Right ventricle myocardium superior (tissue), 1 donor: Measurements from ENCODE around the gene UNC13A. TPM values are rescaled to one million over a fixed set of nuclear protein-coding genes. Genes with fewer than 3 reads are reported as not detected.
"Not testable (repeated sequence)": the region's sequence is repeated elsewhere in the genome, so short reads cannot be mapped to it uniquely, and the experiment has no call there.

Experiments
- ATAC-seq: fragments of 200-7000 bp; cut with Tn5 transposase; one replicate; pipeline ENCODE4 v1.9.1; 2020; ENCODE audit warnings: mild to moderate bottlenecking; ENCODE audit not compliant: poor library complexity
- DNase-seq: peaks from one replicate; pipeline ENCODE4 v3.0.0-alpha.2; 2020
- intact Hi-C: fragments of 100-400 bp; cut with DNase I; formaldehyde crosslinking; loops from one replicate; pipeline ENCODE4 v1.11.2; 2022
- total RNA-seq: library from RNA; stranded (reverse); fragmentation: NEBNext Ultra II Directional; extraction: Animal tissue kit (Norgen Biotek cat#: 25700); gene quantifications from one replicate; pipeline ENCODE4 v1.2.1, GENCODE V29; 2021
- donor health status: DM: no; HTN: yes; CAD: no; lungs with severe emphysema.

Gene UNC13A
- total RNA-seq, 1 donor from 2014 or later, result 0.05 TPM

DNA sequence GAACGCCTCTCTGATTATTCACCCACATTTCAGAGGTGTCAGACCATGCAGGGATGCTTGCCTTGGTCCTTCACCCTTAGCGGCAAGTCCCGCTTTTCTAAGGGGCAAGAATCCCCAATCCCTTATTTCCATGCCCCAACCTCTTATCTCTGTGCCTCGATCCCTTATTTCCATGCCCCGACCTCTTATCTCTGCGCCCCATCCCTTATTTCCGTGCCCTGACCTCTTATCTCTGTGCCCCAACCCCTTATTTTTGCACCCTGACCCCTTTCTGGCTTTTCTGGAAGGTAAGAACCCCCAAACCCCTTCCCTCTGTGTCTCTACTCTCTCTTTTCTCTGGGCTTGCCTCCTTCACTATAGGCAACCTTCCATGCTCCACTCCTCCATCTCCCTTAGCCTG is 93.9 kb downstream of the UNC13A start:
- DNase-seq, intact Hi-C loops, ATAC-seq: not testable (repeated sequence)

DNA sequence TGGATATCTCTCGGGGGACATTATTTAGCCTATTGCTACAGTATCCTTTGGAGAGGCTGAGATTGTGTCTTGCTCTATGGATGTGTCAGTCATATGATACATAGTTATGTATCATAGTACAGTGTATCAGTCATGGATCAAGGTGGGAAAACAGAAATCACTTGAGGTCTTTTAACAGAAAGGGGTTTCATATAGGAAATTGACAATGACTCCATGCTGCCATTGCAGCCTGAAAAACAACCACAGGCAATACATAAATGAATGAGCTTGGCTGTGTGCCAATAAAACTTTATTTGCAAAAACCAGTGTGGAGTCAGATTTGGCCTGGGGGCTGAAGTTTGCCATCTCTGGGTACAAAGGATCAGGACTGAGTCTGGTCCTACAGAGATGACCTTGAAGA is 97.3 kb downstream of the UNC13A start:
- intact Hi-C loops, result no loop called here
- DNase-seq (no peak), ATAC-seq (no peak)

DNA sequence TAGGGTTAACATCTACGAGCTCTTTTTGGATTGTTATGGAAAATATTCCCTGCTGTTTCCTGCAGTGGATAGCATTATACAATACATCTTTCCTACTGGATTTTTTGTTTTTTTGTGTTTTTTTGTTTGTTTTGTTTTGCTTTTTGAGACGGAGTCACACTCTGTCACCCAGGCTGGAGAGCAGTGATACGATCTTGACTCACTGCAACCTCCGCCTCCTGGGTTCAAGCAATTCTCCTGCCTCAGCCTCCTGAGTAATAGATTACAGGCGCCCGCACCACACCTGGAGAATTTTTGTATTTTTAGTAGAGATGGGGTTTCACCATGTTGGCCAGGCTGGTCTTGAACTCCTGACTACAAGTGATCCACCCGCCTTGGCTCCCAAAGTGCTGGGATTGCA is 102.8 kb downstream of the UNC13A start:
- ATAC-seq, DNase-seq, intact Hi-C loops: not testable (repeated sequence)

DNA sequence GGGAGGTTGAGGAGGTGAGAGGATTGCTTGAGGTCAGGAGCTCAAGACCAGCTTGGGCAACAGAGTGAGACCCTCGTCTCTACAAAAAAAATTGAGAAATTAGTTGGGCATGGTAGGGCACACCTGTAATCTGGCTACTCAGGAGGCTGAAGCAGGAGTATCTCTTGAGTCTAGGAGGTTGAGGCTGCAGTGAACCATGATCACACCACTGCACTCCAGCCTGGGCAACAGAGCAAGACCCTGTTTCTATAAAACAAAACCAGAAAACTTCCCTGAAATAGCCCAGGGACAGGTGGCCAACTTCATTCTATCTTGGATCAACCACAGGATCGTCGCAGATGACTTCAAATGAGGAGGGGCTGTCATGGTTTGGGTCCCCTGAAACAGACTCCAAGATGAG is 104.0 kb downstream of the UNC13A start:
- DNase-seq (no peak), ATAC-seq (no peak)
- intact Hi-C loops, result no loop called here

DNA sequence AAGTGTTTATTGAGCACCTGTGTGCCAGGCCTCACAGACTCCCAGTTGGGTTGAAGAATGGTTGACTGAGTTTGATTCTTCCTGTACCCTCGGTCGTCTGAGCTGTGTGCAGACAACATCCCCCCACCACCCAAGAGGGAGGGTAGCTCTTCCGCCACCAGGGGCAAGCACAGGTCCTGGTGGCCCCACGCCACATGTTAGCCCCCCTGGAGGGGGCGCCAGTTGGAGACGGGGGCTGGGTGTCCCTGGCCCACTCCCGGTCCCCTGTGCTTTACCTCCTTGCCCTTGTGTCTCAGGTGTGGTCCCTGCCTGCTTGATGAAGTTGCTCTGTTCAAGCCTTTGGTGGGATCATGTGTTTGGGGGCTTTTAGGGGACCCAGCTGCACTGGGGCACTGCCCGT is 105.5 kb downstream of the UNC13A start:
- DNase-seq, result no peak
- intact Hi-C loops, result no loop called here
- no peak for ATAC-seq

DNA sequence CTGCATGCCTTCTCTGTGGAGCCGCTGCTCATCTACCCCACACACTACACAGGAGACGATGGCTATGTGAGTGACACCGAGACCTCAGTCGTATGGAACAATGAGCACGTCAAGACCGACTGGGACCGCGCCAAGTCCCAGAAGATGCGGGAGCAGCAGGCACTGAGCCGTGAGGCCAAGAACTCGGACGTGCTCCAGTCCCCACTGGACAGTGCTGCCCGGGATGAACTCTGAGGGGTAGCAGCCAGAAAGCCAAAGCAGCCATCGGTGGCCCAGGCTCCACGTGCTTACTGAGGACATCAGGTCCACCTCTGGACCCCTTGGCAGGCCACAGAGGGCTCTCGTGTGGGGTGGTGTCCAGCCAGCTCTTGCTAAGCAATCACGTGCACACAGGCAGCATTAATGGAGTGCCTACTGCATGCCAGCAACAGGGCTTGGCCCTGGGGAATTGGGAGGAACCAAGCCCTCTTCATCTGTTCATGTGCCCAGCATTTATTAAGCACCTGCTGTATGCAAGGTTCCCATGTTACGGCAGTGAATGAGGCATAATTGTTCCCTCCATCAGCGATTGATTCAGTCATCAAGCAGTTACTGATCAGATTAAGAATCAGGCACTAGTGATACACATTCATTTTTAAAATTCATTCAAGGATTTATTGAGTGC is 106.8 kb downstream of the UNC13A start:
- intact Hi-C loops, result no loop called here
- DNase-seq (no peak), ATAC-seq (no peak)

DNA sequence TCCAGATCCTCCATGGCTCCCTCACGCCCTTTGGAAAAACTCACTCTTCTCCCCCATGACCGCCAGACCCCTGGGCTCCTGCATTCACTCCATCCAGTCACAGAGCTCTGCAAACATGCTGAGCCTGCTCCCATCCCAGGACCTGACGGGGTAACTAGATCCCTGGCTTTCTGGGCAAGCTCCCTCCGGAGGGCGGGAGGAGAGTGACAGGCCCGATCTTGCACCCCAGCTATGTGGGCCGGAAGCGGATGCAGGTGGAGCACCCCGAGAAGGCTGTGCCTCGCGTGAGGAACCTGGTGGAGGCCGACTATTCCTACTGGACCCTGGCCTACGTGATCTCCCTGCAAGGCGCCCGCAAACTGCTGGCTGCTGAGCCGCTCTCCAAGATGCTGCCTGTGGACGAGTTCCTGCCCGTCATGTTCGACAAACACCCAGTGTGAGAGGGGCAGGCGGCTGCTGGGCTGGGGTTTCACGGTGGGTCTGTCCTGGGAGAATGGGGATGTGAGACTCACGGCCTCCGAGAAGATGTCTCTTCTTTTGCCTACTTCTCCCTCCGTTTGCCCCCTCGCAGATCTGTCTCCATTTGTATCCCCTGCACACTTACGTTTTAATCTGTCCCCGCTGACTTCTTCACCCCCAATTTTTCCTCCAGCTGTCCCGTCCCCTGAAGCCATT is 107.5 kb downstream of the UNC13A start:
- intact Hi-C loops, result no loop called here
- ATAC-seq (no peak), DNase-seq (no peak)

DNA sequence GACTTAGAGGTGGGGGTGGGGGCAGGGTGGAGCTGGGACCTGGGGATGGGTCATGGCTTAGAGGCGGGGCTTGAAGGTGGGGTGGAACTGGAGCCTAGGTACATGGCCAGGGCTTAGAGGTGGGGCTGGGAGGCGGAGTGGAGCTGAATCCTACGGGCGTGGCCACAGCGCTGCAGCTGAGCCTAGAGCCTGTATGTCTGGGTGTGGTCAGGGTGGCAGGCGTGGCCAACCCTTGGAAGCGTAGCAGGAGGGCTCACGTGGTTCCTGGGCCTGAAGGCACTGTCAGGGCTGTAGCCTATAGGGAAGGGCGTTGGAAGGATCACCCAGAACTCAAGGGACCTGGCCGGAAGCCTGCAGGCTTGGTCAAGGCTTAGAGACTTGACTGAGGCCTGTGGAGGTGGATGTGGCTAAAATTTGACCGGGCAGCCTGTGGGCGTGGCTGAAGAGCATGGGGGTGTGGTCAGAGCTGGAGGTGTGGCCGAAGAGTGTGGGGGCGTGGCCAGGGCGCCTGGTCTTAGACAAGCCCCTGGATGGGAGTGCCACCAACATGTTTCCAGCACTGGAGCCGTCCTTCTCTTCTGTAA is 108.4 kb downstream of the UNC13A start:
- DNase-seq (peak; percentile 71), ATAC-seq (peak; percentile 73)
- intact Hi-C loops, result no loop called here

DNA sequence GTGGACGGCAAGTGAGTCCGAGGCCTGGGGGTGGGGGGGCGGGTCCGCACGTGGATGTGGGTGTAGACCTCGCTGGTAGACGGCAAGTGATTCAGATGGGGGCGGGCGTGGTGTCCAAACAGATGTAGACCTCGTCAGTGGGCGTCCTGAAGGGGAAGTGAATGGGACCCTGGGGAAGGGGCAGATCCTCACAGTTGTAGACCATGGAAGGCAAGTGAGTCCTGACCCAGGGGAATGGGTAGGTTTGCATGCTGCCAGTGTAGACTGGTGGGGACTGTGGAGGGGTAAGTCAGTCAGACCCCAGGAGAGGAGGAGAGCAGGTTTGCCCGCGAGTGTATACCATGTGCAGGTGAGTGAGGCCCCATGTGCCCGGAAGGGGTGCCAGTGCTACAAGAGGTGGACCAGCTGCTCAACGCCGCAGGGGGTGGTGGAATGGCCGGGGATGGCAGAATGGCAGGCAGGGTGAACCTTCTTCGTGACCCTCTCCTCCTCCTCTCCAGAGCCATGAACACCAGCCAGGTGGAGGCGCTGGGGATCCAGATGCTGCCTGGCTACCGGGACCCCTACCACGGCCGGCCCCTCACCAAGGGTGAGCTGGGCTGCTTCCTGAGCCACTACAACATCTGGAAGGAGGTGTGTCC is 110.6 kb downstream of the UNC13A start:
- ATAC-seq, result no peak
- intact Hi-C loops, result no loop called here
- no peak for DNase-seq

DNA sequence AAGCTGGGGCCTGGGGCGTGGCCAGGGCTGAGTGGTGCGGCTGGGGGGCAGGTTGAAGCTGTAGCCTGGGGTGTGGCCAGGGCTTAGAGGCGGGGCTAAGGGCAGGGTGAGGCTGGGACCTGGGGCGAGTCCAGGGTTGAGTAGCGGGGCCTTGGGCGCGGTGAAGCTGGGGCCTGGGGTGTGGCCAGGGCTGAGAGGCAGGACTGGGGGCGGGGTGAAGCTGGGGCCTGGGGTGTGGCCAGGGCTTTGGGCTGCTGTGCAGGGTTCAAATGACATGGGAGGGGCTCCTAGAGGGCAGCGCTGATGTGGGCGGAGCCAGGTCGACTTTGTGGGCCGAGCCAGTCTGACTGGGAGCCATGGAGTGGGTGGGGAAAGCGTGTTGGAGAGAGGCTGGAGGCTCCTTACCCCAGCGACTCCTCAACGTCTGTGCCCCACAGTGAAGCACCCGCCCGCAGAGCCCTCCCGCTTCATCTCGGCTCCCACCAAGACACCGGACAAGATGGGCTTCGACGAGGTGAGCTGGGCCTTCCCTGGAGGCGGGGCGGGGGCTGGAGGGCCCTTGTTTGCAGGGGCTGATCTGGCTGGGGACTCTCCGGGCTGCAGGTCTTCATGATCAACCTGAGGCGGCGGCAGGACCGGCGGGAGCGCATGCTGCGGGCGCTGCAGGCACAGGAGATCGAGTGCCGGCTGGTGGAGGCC is 111.2 kb downstream of the UNC13A start:
- ATAC-seq (peak; percentile 26), DNase-seq (peak; percentile 61)
- intact Hi-C loops, result no loop called here

DNA sequence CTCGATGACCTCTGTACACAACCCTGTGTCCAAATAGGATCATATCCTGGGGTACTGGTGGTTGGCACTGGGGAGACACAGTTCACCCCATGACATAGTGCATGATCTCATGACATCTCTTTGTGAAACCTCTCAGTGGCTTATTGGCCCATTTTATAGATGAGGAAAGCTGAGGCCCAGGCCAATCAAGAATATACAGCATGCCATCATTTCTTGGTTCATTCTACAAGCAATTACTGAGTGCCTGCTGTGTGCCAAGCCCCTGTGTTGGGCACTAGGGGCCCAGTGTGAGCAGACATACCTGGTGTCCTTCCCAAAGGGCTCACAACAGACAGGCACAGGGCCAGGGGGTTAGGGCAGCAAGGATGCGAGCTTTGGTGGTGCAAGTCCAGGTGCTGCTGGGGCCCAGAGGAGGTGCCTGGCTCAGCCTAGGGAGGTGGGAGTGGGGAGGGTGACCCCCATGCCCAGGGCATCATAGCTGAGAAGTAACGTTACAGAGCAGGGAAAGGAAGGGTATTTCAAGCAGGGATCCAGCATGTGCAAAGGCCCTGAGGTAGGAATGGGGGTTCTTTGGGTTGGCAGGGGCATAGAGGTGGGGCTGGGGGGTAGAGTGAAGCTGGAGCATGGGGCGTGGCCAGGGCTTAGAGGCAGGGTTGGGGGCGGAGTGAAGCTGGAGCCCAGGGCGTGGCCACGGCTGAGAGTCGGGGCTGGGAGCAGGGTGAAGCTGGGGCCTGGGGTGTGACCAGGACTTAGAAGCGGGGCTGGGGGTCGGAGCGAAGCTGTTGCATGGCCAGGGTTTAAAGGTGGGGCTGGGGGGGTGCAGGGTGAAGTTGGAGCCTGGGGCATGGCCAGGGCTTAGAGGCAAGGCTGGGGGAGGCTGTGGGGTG is 112.0 kb downstream of the UNC13A start:
- DNase-seq (no peak), ATAC-seq (no peak)
- intact Hi-C loops, result no loop called here

DNA sequence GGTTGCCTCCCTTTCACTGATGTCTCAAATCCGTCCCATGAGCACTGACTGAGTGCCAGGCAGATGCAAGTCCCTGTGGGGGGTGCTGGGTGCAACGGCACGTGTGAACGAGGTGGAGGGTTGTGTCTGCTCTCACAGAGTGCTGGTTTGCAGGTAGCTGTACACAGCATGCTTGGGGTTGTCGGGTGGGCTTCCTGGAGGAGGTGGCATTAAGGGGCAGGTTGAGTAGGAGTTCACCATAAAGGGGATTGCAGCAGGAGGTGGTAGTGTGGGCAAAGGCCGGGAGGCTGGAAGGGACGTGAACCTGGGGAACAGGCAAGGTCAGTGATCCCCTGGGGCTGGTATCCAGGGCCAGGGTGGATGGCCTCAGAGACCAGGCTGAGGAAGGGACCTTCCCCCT is 115.5 kb downstream of the UNC13A start:
- DNase-seq, result no peak
- ATAC-seq, result no peak
- intact Hi-C loops, result no loop called here

DNA sequence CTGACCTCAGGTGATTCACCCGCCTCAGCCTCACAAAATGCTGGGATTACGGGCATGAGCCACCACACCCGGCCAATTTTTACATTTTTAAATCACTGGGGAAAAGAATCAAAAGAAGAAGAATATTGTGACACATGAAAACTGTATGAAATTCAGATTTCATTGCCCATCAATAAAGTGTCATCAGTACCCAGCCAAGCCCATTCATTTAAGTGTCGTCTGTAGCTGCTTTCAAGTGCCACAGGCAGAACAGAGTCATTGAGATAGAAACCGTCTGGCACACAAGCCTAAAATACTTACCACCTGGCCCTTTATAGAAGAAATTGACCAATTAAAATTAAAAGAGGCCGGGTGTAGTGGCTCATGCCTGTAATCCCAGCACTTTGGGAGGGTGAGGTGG is 117.4 kb downstream of the UNC13A start:
- DNase-seq, result no peak
- intact Hi-C loops, result no loop called here
- no peak for ATAC-seq

DNA sequence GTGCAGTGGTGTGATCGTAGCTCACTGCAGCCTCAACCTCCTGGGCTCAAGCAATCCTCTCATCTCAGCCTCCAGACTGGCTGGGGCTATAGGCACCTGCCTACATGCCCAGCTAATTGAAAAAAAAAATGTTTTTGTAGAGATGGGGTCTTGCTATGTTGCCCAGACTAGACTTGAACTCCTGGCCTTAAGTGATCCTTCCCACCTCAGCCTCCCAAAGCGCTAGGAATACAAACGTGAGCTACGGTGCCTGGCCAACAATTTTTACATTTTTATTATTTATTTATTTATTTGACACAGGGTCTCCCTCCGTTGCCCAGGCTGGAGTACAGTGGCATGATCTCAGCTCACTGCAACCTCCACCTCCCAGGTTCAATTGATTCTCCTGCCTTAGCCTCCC is 117.9 kb downstream of the UNC13A start:
- ATAC-seq, DNase-seq, intact Hi-C loops: not testable (repeated sequence)

DNA sequence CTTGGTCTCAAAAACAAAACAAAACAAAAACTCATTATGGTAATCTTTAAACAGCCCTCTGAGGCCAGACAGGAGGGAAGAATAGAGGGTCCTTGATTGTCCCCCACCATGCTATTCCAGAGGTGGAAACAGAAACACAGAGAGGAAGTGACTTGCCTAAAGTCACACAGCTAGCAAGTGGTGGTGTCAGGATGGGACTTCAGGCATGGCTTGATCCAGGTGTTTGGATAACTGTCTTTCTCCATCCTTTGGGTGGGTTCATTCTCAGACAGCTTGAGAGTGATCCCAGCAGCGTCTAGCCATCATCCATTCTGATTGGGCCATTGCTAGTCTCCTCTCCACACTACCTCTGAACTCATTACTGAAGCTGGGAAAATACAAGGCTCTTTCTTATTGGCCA is 120.2 kb downstream of the UNC13A start:
- intact Hi-C loops, result no loop called here
- DNase-seq, result no peak
- ATAC-seq, result no peak

DNA sequence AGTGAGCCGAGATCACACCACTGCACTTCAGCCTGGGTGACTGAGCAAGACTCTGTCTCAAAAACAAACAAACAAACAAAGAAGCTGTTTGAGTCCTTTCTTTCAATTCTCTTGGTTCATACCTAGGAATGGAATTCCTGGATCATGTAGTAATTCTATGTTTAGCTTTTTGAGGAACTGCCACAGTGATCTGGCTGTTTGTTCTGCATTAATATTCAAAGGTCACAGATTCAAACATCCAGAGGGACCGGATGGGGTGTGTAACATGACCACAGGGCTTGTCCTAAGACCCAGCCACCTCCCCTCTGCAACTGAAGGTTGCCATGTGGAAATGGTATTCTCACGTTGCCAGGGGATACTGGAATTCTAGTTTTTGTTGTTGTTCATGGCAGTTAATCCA is 122.5 kb downstream of the UNC13A start:
- DNase-seq (no peak), ATAC-seq (peak; percentile 40)
- intact Hi-C loops, result no loop called here

DNA sequence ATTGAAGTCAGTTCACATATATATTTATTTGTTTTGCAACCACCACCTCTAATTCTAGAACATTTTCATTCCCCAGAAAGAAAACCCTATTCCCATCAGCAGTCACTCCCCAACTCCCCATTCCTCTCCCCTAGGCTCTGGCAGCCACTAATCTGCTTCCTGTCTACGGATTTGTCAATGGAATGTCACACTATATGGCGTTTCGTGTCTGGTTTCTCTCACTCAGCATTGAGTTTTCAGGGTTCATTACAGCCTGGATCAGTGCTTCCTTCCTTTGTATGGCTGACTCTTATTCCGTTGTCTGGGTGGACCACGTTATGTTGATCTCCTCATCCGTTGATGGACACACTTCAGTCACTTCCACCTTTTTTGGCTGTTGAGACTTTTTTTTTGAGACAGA is 123.4 kb downstream of the UNC13A start:
- intact Hi-C loops, result no loop called here
- no peak for DNase-seq
- no peak for ATAC-seq

DNA sequence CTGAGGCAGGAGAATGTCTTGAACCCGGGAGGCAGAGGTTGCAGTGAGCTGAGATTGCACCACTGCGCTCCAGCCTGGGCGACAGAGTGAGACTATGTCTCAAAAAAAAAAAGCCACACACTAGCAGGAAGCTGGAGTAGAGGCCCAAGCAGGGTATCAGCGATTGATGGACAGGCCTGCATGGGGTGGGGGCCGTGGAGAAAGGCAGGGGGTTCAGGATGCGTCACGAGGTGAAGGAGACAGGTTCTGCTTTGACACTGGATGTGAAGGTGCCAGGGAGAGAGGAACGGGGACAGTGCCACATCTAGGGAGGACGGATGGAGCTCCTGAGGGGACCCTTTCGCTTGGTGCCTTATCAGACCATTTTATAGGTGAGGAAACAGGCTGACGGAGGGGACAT is 125.6 kb downstream of the UNC13A start:
- intact Hi-C loops, result no loop called here
- ATAC-seq (no peak), DNase-seq (no peak)
